Fibroblast of lung (primary cell): ENCODE data around the gene EFCC1.

Experiments used
- EZH2 ChIP-seq: IDR thresholded peaks from 2 replicates; pipeline ENCODE4 v1.5.1; 2012; ENCODE audit warnings: low read length, control low read depth, mild to moderate bottlenecking; ENCODE audit errors: missing control alignments
- TF ChIP-seq, protein P1 (sequence below), 2 donors: IDR thresholded peaks in 1 of 2; conservative IDR thresholded peaks in 1 of 2; 1 replicate in 1 of 2; 2 replicates in 1 of 2; pipeline ENCODE4 v1.5.1; 2011 to 2012; ENCODE audit warnings: low read length in 2 of 2, control low read depth in 1 of 2, inconsistent platforms in 1 of 2, low read depth in 1 of 2, mild to moderate bottlenecking in 1 of 2

DNA sequence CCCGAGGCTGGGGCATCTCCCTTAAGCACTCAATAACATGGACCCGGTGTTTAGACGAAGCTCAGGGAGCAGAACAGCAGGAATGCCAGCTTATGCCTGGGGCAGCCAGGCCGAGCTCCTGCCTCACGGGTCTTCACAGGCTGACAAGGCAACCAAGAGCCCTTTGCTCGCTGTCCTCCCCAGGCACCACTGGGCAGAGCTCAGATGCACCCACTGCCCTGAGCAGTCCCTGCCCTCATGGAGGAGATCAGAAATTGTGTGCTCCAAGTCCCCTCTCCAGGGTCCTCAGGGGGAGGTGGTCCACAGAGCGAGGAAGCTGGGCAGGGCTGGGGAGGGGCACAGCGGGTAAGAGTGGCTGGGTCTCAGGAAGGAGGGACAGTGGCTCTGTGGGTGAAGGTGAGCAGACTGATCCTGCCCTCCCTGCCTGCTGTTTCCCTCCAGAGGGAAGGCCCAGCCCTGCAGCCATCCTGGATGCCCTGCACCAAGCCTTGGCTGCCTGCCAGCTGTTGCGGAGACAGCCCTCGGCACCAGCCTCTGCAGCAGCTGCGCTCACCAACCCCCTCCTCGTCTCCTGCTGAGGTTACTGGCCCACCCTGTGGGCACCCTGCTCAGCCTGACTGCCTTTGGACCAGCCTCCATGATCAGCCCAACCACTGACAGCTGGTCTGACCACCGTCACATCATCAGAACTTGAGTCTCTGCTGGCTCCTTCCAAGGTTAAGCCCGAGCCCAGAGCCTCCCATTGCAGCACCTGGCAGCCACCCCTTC lies 38.4 kb downstream of the EFCC1 start:
- TF ChIP-seq, protein P1, sequence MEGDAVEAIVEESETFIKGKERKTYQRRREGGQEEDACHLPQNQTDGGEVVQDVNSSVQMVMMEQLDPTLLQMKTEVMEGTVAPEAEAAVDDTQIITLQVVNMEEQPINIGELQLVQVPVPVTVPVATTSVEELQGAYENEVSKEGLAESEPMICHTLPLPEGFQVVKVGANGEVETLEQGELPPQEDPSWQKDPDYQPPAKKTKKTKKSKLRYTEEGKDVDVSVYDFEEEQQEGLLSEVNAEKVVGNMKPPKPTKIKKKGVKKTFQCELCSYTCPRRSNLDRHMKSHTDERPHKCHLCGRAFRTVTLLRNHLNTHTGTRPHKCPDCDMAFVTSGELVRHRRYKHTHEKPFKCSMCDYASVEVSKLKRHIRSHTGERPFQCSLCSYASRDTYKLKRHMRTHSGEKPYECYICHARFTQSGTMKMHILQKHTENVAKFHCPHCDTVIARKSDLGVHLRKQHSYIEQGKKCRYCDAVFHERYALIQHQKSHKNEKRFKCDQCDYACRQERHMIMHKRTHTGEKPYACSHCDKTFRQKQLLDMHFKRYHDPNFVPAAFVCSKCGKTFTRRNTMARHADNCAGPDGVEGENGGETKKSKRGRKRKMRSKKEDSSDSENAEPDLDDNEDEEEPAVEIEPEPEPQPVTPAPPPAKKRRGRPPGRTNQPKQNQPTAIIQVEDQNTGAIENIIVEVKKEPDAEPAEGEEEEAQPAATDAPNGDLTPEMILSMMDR (conservative IDR thresholded peaks at IDR 0.05 in 1 of 2, IDR thresholded peaks at IDR 0.05 in 1 of 2; ENCODE audit: low read depth in 1 of 2, low read length in 2 of 2) = no peak
- TF ChIP-seq EZH2 = no peak
